HepG2 (cell line): ENCODE measurements around the gene ADAMTS17.

Experiments
- SPEN ChIP-seq: sonication (generic); formaldehyde crosslinking; IDR thresholded peaks from 2 replicates; pipeline ENCODE4 v1.5.1; 2020; ENCODE audit warnings: low read depth, mild to moderate bottlenecking, missing genetic modification reagents
- SSRP1 ChIP-seq: IDR thresholded peaks from 2 replicates; pipeline ENCODE4 v1.6.1; 2016; ENCODE audit warnings: control low read depth
- YY1 ChIP-seq: IDR thresholded peaks from 2 replicates; pipeline ENCODE4 v1.6.1; 2011; ENCODE audit warnings: low read length, low read depth, moderate library complexity, mild to moderate bottlenecking; ENCODE audit not compliant: insufficient read depth, insufficient replicate concordance
- ZC3H4 ChIP-seq: sonication (generic); formaldehyde crosslinking; IDR thresholded peaks from 2 replicates; pipeline ENCODE4 v1.4.0; 2020; ENCODE audit warnings: missing genetic modification reagents, borderline replicate concordance
- ZSCAN30 ChIP-seq: sonication (generic); formaldehyde crosslinking; IDR thresholded peaks from 2 replicates; pipeline ENCODE4 v1.5.0; 2020; ENCODE audit warnings: mild to moderate bottlenecking, missing genetic modification reagents

GRCh38 chr15:99966815-99967214 lies 375.0 kb downstream of the ADAMTS17 start:
- TF ChIP-seq YY1 (no peak), ZC3H4 (no peak), SPEN (CRISPR knock-in tag) (no peak), SSRP1 (CRISPR knock-in tag) (no peak), ZSCAN30 (CRISPR knock-in tag) (no peak)
